Urinary bladder (tissue), 4 donors: Measurements from ENCODE around the gene GBX2. TPM values are rescaled to one million over a fixed set of nuclear protein-coding genes. Genes with fewer than 3 reads are reported as not detected.

Experiments
- DNase-seq: peaks from one replicate; pipeline ENCODE4 v3.0.0-alpha.2; 2015; ENCODE audit errors: extremely low spot score
- H3K27ac ChIP-seq: one replicate; pipeline ENCODE4 v1.5.1; 2013; ENCODE audit warnings: low read depth, mild to moderate bottlenecking, moderate library complexity
- H3K36me3 ChIP-seq: one replicate; pipeline ENCODE4 v1.6.1; 2013; ENCODE audit warnings: mild to moderate bottlenecking, moderate library complexity; ENCODE audit not compliant: insufficient read depth
- H3K4me1 ChIP-seq: one replicate; pipeline ENCODE4 v1.6.1; 2013; ENCODE audit warnings: mild to moderate bottlenecking, moderate library complexity; ENCODE audit not compliant: insufficient read depth
- H3K4me3 ChIP-seq: one replicate; pipeline ENCODE4 v1.5.1; 2013; ENCODE audit warnings: low read depth, low read length
- WGBS: extraction: QIAGEN DNeasy Blood & Tissue Kit; methylation state at CpG from one replicate; pipeline ENCODE4 v1.1.7; 2013; 5-methylcytosine and 5-hydroxymethylcytosine counted together
- polyA plus RNA-seq: library from polyadenylated mRNA; stranded (reverse); fragments of 200-250 nt; gene quantifications from one replicate; pipeline ENCODE4 v1.2.3, GENCODE V29; 2013
- total RNA-seq: library from RNA; depleted of rRNA; stranded (reverse); fragments of >200 nt; gene quantifications from one replicate; pipeline ENCODE4 v1.2.3, GENCODE V29; 2014
- donor health status: healthy with polysubstance abuse.
- donor health status: healthy.

Gene GBX2
- total and polyA plus RNA-seq, 2 donors = not detected

DNA sequence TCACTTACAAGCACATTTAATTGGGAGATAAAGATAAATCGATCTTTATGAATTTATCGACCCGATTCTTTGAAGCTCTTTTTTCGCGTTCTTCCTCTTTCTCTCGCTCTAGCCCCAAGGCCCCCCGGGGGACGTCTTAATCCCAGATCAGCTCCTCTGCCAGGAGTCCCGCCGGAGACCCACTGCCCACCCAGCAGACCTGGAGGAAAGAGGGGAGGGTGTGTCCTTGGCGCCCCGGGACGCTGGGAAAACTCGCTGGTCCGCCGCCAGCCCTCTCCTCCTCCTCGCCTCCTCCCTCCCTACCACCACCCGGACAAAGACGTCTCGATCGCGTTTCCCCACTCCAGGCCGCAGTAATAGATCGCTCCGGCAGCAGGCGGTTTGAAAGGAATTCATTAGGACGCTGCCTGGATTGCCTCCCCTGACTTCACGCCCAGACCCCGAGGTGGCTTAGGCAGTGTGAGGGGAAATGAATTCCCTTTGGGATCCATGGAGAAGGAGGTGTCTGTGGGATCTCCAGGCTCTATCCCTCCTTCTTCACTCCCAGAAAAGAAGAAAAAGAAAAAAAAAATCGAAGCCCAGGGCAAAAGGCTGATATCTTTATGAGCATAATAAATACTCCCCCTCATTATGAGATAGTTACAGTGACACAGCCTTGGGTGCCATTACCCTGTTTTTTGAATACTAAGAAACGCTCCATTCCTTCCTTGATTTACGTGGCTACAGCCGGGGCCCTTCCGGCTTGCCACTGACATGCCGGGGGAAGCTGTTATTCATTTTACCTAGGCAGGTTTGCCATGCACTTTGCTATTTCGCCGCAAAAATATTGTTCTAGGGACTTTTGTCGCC is 1.8 kb upstream of the GBX2 start:
- Histone ChIP-seq H3K4me1 (peaks cover 3% of the 10 kb centered on the region), H3K27ac (no peak overlapping the region), H3K36me3 (no peaks in the 10 kb centered on the region), H3K4me3 (no peak overlapping the region)
- 11% methylated on average over 38 of the region's 38 CpGs for WGBS
- DNase-seq = no peak

DNA sequence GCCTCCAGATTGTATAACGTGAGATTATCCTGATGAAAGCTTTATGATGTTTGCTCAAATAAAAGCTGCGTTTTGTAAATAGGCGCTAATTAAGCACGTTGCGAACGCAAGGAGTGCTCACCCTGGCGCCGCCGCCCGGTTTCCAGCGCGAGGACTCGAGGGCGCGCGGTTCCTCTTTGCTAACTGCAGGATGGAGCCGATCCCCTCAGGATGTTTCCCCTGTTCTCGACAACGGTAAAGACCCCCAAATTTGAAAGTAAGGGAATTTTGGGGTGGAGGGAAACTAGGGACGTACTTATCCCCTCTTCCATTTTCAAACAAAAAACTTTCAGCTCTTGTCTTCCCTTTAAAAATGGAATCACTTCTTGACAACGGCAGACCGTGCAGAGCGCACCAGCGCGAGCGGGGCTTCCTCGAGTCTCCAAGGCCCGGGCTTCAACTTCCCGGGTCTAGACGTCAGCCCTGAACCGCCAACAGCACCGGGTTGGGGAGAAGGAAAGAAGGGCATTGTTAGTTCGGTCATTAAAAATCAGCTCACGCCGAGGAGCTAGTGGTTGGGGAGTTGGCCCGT is 1.1 kb upstream of the GBX2 start:
- no peak overlapping the region for H3K4me3 ChIP-seq
- H3K27ac ChIP-seq = no peak overlapping the region
- H3K4me1 ChIP-seq = peaks cover 3% of the 10 kb centered on the region
- WGBS = 6% methylated on average over 36 of the region's 36 CpGs
- no peak for DNase-seq
- H3K36me3 ChIP-seq = no peaks in the 10 kb centered on the region

- H3K27ac ChIP-seq = no peak overlapping the region
- H3K4me1 ChIP-seq = peaks cover 3% of the 10 kb centered on the region
- H3K4me3 ChIP-seq = peak overlapping the region; percentile 33
- H3K36me3 ChIP-seq = no peaks in the 10 kb centered on the region
- under 1% methylated on average over 112 of the region's 112 CpGs for WGBS
- no peak for DNase-seq
Measured at GRCh38 chr2:236167297-236168109, 683 bp downstream of the GBX2 start.

DNA sequence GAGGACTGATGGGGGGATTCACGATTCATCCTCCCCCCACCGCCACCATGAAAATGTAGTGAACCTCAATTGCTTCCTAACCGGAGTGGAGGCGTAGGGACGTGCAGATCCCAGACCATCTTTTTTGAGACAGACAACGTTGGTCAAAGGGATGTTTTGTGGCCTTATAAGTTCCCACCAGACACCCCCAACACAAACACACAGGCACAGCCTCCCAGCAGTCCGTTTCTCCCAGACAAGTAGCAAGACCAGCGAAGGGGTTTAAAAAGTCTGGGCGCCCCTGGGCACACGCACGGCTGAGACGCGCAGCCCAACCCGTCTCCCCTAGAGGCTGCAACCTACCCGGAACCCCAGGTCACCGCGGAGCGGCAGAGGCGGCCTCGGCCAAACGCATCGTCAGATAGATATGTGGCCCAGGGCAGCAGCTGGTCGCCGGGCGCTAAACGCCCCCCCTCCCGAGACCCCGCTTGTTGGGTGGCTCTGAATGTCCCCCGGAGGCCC is 1.3 kb downstream of the GBX2 start:
- Histone ChIP-seq H3K27ac (no peak overlapping the region), H3K4me1 (peaks cover 3% of the 10 kb centered on the region), H3K36me3 (no peaks in the 10 kb centered on the region), H3K4me3 (peak overlapping the region; percentile 33)
- WGBS = 7% methylated on average over 29 of the region's 29 CpGs
- DNase-seq = no peak

- H3K36me3 ChIP-seq = no peaks in the 10 kb centered on the region
- DNase-seq = no peak
- no peak overlapping the region for H3K27ac ChIP-seq
- peaks cover 3% of the 10 kb centered on the region for H3K4me1 ChIP-seq
- 24% methylated on average over 58 of the region's 58 CpGs for WGBS
- H3K4me3 ChIP-seq = no peak overlapping the region
Measured at GRCh38 chr2:236165842-236166795, 2.1 kb downstream of the GBX2 start.

GRCh38 chr2:236164925-236165841 is 3.0 kb downstream of the GBX2 start:
- DNase-seq = no peak
- Histone ChIP-seq H3K36me3 (no peaks in the 10 kb centered on the region), H3K4me1 (peaks cover 3% of the 10 kb centered on the region), H3K4me3 (peak overlapping the region; percentile 33), H3K27ac (no peak overlapping the region)
- WGBS = 31% methylated on average over 18 of the region's 18 CpGs

GRCh38 chr2:236164201-236164924 is 3.8 kb downstream of the GBX2 start:
- H3K4me3 ChIP-seq = peak overlapping the region; percentile 33

DNA sequence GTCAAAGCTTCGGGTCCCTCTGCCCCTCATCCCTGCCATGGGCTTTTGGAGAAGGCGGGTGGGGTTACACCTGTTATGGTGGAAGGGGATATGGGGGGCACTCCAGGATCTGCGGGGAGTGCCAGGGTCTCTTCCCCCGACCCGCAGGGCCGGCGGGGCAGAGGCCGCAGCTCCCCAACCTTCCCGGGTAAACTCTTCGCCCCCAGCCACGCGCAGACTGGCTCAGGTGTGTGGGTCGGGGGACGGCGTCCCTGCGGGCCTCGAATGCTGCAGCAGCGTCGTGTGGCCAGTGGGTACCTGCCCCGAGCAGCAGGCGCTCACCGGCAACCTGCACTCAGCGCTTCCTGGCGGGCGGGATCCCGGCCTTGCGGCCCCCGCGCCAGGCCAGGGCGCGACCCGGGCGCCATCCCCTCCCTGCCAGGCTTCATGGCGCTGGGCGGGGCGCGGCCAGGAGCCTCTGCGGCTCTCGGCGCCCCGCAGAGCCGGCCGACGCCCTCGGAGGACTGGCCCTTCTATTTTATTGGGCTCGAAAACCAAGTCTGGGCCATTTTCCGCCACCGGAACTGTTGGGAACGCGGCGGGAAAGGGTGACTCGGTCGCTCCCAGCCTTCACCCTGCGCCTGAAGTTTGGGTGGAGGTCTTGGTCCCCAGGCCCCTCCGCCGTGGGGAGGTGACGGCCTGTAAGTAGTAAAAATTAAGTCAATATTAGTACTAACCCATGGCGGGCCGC is 4.5 kb downstream of the GBX2 start:
- WGBS = 14% methylated on average over 59 of the region's 59 CpGs
- Histone ChIP-seq H3K27ac (no peak overlapping the region), H3K36me3 (no peaks in the 10 kb centered on the region), H3K4me1 (peaks cover 3% of the 10 kb centered on the region), H3K4me3 (no peak overlapping the region)
- DNase-seq = no peak

More at GRCh38 chr2:236164201-236164924, 3.8 kb downstream of the GBX2 start:
- 2% methylated on average over 67 of the region's 67 CpGs for WGBS
- DNase-seq = no peak
- peaks cover 3% of the 10 kb centered on the region for H3K4me1 ChIP-seq
- H3K36me3 ChIP-seq = no peaks in the 10 kb centered on the region
- no peak overlapping the region for H3K27ac ChIP-seq

- DNase-seq = no peak
- Histone ChIP-seq H3K4me1 (peaks cover 2% of the 10 kb centered on the region), H3K4me3 (no peak overlapping the region), H3K36me3 (no peaks in the 10 kb centered on the region), H3K27ac (no peak overlapping the region)
- WGBS = 50% methylated on average over 33 of the region's 33 CpGs
Measured at GRCh38 chr2:236162882-236163470, 5.2 kb downstream of the GBX2 start.

DNA sequence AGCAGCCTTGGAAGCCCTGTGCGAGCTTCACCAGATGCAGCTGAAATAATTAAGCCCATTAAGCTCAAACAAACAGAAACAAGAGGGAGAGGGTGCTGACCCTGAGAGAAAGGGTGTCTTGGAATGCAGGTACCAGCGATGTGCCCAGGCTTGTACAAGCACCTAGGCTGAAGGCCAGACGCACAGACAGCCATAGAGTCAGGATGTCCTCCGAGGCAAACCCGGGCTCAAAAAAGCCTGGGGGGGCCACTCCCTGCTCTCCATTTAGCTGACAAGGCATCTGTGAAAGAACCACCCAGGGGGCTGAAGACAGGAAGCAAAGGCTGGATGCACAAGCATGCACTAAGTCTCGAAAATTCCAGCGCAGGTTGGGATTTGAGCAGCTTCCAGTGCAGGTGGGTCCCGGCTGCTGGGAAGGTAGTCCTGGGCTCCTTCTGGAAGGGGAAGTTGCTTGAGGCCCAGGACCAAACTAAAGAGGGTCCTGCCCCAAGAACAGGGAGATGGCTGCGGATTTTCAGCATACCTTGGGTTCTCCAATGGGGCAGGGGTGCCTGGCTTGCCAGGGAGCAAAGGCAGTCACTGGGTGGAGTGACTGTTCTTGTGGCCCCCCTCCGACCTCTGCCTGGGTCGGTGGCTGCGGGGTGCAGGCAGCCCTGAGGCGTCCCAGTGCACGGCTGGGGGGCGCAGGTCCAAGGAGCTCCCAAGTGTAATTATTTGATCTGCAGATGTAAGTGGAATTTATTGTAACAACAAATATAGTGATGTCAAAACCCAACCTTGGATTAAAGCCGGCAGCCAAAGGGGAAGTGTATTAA is 5.9 kb downstream of the GBX2 start:
- DNase-seq = no peak
- Histone ChIP-seq H3K27ac (no peak overlapping the region), H3K4me3 (no peak overlapping the region), H3K4me1 (no peaks in the 10 kb centered on the region), H3K36me3 (no peaks in the 10 kb centered on the region)
- whole genome bisulfite sequencing = 74% methylated on average over 16 of the region's 16 CpGs
